NCI-H1092 (cell line): ENCODE data around the gene NLGN1.

ENCODE experiments used
- DNase-seq: peaks from one replicate; lab custom pipeline; 2025; lab: John Stamatoyannopoulos, UW

The NLGN1 gene

DNA sequence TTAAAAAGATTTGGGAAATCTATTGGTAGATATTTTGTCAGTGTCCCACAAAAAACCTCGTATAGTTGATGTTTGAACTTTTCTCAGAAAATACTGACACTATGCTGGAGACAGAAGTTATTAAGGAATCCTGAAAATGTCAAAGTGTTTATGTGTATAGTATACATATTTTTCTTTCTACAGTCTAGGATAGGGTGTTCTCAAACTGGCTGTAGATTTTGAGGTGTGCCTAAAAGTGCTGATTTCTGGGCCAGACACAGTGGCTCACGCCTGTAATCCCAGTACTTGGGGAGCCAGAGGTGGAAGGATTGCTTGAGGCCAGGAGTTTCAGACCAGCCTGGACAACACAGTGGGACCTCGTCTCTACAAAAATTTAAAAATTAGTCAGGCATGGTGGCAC is 322.0 kb downstream of the NLGN1 start:
- DNase-seq: no peak

DNA sequence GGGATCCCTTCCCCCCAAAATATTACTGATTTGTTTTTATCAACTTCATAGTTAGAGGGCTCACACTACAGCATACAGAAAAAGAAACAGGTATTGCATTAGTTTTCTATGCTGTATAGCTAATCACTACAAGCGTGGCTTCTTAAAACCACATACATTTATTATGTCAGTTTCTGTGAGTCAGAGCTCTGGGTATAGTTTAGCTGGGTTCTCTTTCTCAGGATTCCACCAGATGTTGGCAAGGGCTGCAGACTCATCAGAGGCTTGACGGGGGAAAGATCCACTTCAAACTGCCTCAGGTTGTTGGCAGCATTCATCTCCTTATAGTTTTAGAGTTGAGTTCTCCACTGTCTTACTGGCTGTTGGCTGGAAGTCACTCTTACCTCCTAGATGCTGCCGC is 328.0 kb downstream of the NLGN1 start:
- no peak for DNase-seq

DNA sequence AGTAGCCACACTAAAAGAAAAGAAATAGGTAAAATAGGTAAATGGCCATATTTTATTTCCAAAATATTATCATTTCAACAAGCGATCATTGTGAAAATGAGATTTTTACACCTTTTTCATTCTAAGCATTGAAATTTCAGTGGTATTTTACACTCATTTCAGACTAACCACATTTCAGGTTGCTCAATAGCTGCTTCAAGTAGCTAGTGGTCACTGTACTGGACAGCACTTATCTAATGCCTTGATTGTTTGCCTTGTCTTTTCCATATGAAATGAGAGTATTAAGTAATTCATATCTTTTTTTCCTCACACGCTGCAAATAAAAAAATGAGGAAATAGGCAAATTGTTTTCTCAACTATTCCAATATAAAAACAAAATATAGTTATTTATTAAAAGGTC is 332.8 kb downstream of the NLGN1 start:
- no peak for DNase-seq

DNA sequence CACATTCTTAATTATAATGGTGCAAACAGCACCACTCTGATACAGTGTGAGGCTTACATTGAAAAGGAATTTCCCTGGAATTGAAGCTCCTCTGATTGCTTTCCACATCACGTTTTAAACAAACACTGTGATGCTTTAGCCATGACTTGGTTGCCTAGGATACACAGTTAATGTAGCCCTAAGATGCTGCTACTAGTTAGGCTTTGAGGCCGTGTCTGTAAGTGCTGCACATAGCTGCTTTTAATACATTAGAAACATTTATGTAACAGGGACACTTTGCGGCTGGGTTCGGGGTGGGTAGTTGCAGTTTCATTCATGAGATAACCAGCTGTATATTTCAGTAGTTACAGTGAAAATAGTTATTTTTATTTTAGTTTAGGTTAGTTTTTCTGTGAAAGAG is 334.7 kb downstream of the NLGN1 start:
- DNase-seq: no peak

DNA sequence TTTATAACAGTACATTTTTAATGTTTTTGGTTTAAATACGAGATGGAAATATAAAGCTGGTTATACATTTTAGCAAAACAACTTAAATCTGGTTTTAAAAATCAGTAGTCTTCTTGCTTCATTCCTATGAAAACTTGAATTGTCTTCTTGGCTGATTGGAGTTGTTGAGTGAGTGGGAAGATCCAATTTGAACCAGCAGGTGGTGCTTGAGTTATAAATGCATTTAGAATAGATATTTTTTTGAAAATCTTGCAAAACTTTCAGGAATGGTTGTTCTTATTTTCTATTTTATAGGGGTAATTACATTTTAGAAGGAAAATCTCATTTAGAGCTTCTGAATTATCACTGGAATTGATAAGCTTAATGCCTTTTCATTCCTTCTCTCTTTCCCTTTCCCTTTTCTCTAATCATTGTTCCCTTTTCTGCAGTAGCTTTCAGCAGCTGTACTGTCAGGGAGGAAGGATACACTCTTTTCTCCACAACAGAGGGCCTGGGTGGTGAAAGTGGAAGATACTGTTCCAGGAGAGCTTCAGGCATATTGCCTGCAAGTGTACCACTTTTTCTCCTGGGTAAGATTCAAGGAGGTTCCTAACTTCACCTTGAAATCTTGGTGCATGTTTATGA is 335.6 kb downstream of the NLGN1 start:
- no peak for DNase-seq

DNA sequence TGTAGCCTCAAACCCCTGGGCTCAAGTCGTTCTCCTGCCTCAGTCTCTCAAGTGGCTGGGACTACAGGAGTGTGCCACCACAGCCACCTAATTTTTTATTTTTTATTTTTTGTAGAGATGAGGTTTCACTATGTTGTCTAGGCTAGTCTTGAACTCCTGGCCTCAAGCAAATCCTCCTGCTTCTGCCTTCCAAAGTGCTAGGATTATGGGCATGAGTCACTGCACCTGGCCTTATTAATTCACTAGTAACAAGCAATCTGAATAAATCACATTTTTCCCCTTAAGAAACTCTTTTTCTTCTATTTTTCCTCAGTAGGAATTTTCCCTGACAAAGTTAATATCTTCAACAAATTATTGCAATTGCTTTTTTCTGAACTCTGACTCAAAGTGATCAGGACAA is 336.9 kb downstream of the NLGN1 start:
- DNase-seq: no peak

DNA sequence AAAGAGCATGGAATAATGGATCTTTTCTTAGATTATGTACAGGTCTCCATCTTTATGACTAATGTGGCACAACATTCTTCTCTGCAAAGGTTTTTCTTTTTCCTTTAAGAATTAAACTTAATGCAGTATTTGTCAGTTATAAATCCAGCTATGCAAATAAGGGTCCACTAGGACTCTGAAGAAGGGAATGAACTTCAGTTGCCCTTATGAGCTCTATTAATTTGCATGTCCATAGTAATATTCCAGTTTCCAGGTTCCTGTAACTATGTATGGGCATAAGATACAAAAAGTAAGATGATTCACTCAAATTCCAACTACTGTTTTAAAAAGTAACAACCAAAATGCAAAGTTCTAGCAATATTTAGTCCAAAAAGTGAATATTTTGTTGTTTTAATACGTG is 337.4 kb downstream of the NLGN1 start:
- no peak for DNase-seq

DNA sequence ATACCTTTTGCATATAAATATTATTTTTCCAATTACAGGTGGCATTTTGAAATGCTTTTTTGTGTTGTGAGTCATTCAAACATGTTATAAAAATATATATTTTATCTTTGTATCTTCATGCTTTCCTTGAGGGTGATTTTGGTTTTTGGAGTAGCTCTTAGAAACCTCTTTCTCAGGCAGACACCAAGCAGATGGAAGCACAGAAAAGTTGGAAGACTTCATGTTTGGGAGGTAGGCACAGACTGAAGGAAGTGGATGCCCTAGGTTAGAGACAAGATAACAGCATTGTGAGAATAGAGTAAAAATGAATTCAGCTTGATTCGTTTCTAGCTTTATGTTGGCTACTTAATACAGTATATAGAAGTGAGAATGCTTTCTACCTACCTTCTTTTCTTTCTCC is 338.3 kb downstream of the NLGN1 start:
- no peak for DNase-seq

DNA sequence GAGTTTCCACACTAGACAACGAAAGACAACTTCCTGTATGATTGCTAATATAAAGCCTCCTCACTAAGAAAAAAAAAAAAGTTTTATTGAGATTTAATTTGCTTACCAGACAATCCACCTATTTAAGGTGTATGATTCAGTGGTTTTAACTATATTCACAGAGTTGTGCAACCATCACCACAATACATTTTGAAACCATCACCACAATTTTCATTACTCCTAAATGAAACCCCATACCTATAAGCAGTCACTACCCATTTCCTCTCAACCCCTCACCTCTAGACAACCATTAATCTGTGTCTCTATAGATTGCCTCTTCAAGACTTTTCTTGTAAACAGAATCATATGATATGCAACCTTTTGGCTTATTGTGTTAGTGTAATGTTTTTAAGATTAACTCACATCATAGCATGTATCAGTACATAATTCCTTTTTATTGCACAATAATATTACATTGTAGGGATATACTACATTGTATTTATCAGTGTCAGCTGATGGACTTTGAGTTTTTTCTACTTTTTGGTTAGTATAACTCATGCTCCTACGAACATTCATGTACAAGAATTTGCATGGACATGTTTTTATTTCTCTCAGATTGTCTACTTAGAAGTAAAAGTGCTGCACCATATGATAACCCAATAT is 339.7 kb downstream of the NLGN1 start:
- no peak for DNase-seq

DNA sequence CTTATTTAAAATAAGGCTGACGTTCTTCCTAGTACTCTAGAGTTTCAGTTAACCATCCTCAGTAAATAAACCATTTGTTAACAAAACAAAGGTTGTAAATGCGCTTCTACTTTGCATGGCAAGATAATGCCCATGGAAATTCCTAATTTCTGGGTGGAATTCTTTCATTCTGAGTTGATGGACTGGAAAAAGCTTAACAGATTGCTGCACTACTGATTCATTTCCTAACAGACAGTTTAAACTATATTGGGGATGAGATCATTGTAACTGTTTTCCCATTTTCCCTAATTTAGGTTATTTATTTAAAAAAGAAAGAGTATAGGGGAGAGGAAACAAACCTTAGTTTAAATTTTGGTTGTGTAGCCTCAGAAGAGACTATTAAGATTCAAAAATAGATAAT is 342.2 kb downstream of the NLGN1 start:
- no peak for DNase-seq

DNA sequence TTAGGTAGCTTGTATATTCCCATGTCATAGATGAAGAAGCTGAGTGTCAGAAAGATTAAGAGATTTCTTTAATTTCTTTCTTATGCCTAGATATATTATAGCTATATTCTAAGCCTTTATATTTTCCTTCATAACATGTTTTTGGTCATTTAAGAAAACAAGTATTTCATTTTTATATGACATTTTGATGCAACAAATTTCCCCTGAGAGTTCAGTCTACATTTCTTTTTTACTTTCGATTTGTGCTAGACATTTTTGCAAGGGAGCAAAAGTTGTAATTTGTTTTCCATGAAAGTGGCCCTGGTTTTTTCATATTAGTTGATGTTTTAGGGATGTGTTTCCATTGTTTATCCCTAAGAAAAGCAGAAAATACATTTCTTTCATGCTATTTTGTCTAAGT is 344.9 kb downstream of the NLGN1 start:
- DNase-seq: no peak

DNA sequence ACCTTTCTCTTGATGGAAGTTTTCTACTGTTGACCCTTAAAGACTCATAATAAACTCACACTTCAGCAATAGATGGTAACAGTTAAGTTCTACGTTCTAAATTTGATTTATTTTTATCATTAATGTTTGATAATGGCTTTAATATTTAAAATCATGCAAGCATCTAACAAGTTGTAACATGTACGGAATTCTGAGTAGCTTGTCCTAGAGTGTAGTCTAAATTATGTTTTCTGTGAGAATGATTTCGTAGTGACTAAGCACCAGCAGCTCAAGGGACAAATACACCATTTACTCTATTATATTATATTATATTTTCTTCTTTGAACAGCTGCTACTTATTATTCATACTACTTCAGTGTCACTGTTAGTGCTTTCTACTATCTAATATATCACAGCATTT is 345.6 kb downstream of the NLGN1 start:
- no peak for DNase-seq

DNA sequence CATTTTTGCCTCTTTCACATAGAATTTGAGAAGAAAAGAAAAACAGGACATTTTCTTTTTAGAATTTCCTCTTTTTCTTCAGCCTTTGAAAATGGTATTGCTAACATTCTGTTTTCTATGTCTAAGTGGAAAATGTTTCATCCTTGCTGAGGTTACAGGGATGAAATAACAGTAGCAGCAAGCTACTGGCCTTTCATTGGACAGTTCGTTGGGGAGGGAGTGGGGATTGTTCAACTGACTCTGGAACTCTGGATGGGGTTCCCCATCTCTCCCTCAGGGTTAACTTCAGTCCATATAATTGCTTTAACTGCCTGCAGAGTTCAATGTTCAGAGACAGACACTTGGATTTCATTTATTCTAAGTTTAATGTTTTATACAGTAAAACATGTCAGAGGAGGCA is 346.0 kb downstream of the NLGN1 start:
- DNase-seq: no peak

DNA sequence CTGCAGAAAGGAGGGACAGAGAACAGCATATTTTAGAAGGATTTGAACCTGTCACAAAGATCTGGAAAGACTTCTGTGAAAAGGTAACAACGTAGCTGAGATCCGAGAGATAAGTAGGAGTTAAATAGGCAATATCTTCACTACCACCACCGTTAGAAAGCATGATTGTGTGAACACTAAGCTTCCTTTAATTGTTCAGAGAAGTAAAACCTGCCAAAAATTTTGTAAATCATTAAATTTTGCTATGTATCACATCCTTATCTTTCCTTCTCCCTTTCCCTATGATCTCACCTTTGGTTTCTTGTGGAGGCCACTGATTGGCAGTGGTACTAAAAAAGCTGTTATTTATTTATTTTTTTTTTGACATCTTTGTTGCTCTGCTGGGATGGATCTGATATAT is 346.9 kb downstream of the NLGN1 start:
- DNase-seq: no peak

DNA sequence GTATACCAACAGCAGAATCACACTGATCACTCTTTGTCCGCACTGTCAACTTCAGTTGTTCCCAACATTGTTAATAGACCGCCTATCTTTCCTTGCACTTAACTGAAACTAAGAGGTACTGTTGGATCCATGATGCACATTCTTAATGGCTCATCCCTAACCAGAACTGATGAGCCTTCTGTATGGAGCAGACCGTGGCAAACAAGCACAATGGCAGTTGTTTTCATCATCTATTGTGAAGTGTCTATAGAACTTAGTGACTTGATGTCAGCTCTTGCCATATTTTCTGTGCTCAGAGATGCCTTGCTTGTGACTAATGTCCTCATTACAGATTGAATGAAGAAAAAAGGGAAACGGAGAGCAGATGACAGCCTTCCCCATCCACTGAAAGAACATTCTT is 347.4 kb downstream of the NLGN1 start:
- no peak for DNase-seq

DNA sequence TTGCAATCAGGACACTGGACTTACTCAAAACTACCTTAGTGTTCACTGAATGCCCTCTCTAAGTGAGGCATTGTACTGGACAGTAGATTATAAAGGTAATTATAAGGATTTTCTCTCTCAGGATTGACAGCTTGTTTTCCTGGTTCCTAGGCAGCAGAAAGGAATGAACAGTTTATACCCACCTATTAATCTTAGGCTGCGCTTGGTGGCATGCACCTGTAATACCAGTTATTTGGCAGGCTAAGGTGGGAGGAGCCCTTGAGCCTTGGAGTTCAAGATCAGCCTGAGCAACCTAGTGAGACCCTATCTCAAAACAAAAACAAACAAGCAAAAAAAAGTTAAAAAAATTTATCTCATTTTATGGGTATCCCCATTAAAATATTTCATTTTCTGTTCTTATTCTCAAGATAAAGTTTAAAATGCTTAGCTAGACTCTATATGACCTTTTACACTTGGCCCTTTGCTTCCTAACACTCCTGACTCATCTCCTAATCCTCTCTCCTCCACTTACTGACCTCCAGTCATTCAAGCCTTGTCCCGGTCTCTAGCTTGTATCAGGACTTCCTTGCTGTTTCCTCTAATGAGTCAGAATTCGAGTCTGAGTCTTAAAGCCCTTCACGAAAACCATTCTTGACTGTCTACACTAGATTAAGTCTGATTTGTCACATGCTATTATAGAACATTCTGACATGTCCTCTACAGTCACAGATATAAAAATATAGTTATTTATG is 348.6 kb downstream of the NLGN1 start:
- no peak for DNase-seq

DNA sequence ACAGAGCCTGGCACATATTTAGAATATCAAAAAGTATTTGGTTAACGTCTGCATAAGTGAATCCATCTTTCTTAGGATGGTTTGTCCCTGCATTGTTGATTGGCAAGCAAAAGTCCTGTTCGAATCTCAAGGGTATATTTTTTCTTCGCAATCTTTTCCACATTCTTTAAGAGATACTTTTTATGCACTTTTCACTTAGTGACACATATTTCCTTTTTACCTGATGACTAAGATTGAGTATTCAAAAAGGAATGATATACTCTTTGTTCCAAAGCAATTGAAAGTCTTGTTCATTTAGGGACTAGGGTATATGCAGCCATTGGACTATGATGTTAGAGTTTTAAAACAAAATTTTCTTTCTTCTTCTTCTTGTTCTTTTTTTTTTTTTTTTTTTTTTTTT is 349.9 kb downstream of the NLGN1 start:
- no peak for DNase-seq

DNA sequence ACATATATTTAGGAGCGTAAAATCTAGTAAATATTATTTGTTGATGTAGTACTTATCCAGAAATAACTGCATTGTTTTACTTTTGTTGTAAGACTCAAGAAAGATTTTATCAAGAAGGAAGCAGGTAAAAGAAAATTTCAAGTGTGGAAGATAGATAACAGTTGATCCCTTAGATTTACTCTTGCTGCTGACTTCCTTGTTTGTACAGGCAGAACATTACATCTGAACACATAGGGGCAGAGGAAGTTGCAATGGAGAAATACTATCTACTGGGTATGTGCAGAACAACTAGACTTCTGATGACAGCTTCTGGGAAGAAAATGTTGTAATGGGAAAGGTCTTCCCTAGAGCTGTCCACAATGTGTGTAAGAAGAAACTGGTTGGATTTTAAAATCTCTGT is 350.6 kb downstream of the NLGN1 start:
- DNase-seq: no peak

DNA sequence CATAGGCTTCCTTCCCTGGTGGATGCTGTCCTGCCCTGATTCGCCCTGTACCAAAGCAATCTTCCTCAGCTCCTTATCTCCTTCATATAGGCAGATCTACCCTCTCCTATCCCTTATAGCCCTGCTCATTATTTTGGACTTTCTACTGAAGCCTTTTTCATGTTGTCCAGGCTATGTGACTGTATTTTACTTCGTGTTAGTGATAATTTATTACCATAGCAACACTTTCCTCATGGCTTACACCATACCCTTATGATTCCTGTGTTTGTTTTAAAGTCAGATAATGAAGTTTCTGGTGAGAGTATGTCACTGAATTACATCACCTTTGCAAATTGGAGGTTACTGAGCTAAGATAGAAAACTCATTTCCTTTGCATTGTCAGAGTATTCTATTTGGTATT is 352.6 kb downstream of the NLGN1 start:
- no peak for DNase-seq

DNA sequence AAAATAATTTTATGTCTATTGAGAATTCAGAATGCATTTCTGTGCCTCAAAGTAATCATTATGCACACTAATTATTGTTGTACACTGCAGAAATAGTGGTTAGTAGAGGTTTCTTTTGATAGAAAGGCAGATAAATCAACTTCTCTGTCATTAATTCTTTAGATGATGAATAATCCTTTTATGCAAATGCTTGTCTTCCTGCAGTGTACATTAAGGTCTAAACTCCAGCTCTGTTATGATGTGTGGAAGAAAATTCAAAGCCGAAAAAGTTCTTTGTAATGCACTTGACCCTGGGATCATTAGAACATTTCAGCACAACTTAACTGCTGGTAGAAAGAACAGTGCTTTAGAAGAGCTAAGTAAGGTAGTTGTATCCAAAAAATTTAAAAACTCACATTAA is 353.0 kb downstream of the NLGN1 start:
- DNase-seq: no peak

DNA sequence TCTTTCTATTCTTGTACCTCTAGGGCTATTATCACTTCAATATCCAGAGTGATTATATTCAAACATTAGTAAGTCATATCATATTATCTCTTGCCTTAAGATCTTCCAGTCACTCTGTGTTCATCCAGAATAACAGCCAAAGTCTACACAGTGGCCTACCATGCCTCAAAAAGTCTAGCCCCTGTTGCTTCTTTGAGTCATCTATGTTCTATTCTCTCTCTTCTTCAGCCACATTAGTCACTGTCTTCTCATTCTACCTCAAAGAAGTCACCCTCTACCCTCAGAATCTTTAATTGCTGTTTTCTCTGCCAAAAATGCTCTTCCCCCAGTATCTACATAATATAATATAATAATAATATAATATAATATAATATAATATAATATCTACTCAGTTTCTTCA is 356.0 kb downstream of the NLGN1 start:
- no peak for DNase-seq

DNA sequence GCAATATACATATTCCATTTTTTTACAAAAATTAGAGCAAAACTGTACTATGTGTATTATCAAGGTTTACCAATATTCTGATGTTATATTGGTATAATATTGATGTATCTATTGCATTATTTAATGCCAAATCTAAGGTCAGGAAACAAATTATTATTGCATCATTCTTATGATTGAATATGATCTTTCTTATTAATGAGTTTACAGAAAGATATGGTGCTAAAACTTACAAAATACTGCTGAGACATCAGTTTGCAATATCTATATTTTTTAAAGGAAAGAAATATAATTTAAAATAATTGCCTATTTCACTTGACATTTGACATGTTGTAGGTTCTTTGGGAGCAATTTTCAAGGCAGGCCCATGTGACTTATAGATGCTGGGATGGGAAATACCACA is 357.6 kb downstream of the NLGN1 start:
- DNase-seq: no peak

DNA sequence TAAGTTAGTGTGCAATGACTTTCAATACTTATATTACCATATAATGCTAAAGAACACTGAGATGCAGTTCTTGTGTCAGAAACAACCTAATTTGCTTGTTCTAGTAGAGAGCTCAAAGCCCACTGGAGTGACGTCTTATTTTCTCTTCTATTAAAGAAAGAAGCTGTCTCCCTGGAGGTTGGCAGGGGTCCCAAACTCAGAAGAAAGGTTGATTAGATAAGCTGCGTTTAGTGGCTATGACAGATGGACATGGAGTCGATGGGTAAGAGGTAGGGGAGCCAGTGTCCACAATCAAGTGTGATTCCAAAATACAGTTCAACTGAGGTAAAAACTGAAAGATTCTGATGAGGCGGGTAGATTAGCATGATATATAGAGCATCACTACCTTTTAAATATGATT is 363.6 kb downstream of the NLGN1 start:
- no peak for DNase-seq

DNA sequence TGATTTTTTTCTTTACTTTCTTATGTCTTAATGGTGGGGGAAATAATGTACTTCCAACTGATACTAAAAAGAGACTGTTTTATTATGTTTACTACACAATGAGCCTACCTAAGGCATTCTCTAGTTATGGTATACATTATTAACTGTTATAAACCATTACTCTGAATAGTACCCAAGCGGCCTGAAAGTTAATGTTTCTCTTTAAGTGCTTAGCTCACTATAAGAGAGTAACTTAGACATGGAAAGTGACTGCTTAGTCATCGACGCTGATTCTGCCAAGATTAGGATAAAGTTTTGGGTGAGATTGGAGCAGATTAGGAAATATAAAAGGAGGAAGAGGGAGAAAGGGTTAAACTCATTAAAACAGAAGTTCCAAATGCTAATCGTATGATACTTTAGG is 365.0 kb downstream of the NLGN1 start:
- no peak for DNase-seq
